ENCODE results near the gene INSYN1.

- TF ChIP-seq EZH2 (IDR thresholded peaks at IDR 0.05; ENCODE audit: insufficient read depth, poor library complexity, severe bottlenecking), result no peak
- TF ChIP-seq EZH2phosphoT487 (IDR thresholded peaks at IDR 0.05; ENCODE audit: insufficient read depth, low read depth), result no peak
Observed at GRCh38 chr15:73711526-73711925, 41.6 kb downstream of the INSYN1 start.
